Activated T-cell treated with anti-CD3 and anti-CD28 coated beads, Interleukin-2, amount 50 U/mL, for 24 hours (primary cell): ENCODE data around the gene TRIP10.

Source experiments
- DNase-seq: peaks from one replicate; pipeline ENCODE4 v3.0.0-alpha.2; 2020
- H3K27ac Mint-ChIP-seq: 2 replicates; pipeline ENCODE4 v1.8.0; 2020; ENCODE audit warnings: mild to moderate bottlenecking, mixed read lengths
- H3K27me3 Mint-ChIP-seq: 2 replicates; pipeline ENCODE4 v1.8.0; 2020; ENCODE audit warnings: mixed read lengths
- H3K36me3 Mint-ChIP-seq: 2 replicates; pipeline ENCODE4 v1.8.0; 2020; ENCODE audit warnings: low read depth, mixed read lengths
- H3K4me1 Mint-ChIP-seq: 2 replicates; pipeline ENCODE4 v1.8.0; 2020; ENCODE audit warnings: low read depth, mixed read lengths
- H3K4me3 Mint-ChIP-seq: 2 replicates; pipeline ENCODE4 v1.8.0; 2020; ENCODE audit warnings: mild to moderate bottlenecking, moderate library complexity, mixed read lengths
- H3K9me3 Mint-ChIP-seq: 2 replicates; pipeline ENCODE4 v1.8.0; 2020; ENCODE audit warnings: mixed read lengths

TRIP10 gene

DNA sequence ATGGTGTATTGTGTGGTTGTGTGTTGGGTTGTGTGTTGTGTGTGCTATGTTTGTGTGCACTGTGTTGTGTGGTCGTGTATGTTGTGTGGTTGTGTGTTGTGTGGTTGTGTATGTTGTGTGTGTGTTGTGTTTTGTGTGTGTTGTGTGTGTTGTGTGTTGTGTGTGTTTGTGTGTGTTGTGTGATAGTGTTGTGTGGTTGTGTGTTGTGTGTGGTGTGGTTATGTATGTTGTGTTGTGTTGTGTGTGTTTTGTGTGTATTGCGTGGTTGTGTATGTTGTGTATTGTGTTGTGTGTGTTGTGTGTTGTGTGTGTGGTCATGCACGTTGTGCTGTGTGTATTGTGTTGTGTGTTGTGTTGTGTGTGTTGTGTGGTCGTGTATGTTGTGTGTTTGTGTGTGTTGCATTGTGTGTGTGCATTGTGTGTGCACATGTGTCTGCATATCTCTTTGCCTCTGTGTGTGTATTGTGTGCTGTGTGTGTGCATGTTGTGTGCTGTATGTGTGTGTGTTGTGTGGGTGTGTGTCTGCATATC is 22.0 kb upstream of the TRIP10 start:
- no peak overlapping the region for H3K27ac Mint-ChIP-seq
- no peaks in the 10 kb centered on the region for H3K27me3 Mint-ChIP-seq

DNA sequence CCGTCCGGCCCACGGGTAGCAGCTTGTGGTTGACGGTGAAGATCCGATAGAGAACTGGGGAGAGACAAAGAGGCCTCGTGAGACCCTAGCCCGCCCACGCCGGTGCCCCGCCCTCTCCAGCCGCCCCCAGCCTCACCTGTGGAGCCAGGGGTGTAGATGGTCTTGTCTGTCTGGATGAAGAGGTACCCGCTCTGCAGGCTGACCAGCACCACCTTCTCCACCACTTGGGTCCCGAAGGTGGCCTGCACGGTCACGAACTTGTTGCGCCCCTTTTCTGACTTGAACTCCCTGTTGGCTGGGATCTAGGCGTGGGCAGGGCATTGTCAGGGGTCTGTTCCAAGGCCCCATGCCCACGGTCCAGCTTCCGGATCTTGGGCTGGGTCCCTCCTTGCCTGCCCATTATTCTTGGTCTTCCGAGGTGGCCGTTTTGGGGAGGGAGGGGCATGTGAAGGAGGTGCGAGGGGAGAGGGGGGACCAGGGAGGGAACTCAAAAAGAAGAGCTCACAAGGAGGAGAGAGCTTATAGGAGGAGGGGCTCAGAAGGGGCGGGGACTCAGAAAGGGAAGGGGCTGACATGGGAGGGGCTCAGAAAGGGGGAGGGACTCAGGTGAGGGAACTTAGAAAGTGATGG is 21.3 kb upstream of the TRIP10 start:
- H3K36me3 Mint-ChIP-seq, result no peaks in the 10 kb centered on the region
- H3K4me3 Mint-ChIP-seq, result no peak overlapping the region
- no peak overlapping the region for H3K27ac Mint-ChIP-seq
- no peak for DNase-seq
- H3K4me1 Mint-ChIP-seq, result peaks cover 21% of the 10 kb centered on the region
- H3K27me3 Mint-ChIP-seq, result no peaks in the 10 kb centered on the region
- H3K9me3 Mint-ChIP-seq, result no peaks in the 10 kb centered on the region

More for the DNA sequence above, 22.0 kb upstream of the TRIP10 start:
- DNase-seq, result no peak
- Mint-ChIP-seq H3K36me3 (no peaks in the 10 kb centered on the region), H3K9me3 (no peaks in the 10 kb centered on the region), H3K4me1 (peaks cover 18% of the 10 kb centered on the region), H3K4me3 (no peak overlapping the region)

DNA sequence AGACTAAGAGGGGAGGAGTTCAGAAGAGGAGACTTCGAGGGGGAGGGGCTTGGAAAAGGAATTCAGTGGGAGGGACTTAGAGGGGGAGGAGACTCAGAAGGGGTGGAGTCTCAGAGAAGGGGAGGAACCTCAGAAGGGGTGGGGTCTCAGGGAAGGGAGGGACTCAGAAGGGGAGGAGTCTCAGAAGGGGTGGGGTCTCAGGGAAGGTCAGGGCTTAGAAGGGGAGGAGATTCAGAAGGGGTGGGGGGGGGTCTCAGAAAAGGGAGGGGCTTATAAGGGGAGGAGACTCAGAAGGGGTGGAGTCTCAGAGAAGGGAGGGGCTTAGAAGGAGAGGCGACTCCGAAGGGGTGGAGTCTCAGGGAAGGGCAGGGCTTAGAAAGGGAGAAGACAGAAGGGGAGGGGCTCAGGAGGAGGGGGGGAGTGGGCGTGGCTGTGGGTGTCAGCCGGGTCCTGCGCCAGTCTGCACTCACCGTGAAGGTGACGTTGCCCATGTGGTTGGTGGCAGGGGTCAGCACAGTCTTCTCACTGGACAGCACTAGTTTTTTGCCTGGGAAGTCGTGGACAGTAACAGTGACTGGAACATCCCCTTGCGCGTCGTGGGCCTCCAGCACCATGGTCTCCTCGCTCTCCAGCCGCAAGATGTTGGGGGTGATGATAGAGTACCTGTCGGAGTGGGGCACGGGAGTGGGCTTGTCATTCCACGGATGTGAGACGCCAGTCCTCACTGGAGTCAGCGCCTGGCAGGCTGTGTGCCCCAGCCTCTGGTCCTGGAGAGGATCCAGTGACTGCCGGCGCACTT is 20.5 kb upstream of the TRIP10 start:
- Mint-ChIP-seq H3K4me3 (no peak overlapping the region), H3K9me3 (no peaks in the 10 kb centered on the region), H3K36me3 (no peaks in the 10 kb centered on the region), H3K27ac (no peak overlapping the region), H3K27me3 (no peaks in the 10 kb centered on the region), H3K4me1 (peaks cover 23% of the 10 kb centered on the region)
- no peak for DNase-seq

DNA sequence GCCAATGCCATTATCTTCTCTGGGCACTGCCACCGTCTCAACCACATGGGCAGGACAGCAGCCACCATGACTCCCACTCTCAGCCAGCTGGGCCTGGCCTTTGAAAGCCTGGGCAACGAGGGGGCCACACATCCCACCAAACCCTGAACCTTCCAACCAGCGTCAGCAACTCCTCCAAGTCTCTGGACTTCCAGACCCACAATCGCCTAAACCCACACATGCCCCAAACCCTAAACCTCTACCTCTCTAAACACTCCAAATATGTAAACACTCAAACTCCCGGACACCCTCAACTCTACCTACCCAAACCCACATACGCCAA is 20.0 kb upstream of the TRIP10 start:
- Mint-ChIP-seq H3K4me3 (no peak overlapping the region), H3K9me3 (no peaks in the 10 kb centered on the region), H3K4me1 (peaks cover 23% of the 10 kb centered on the region), H3K36me3 (no peaks in the 10 kb centered on the region), H3K27me3 (no peaks in the 10 kb centered on the region), H3K27ac (no peak overlapping the region)
- DNase-seq, result no peak

DNA sequence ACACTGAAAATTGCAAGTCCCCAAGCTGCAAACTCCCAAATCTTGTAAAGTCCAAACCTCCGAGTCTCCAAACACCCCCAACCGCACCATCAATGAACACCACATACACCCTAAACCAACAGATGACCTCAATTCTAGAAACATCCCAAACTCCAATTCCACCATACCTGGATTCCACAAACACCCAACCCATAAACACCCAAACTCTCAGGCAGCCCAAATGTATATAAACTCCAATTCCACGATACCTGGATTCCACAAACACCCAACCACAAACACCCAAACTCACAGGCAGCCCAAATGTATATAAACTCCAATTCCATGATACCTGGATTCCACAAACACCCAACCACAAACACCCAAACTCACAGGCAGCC is 19.5 kb upstream of the TRIP10 start:
- DNase-seq, result no peak
- no peaks in the 10 kb centered on the region for H3K27me3 Mint-ChIP-seq
- H3K9me3 Mint-ChIP-seq, result no peaks in the 10 kb centered on the region
- no peak overlapping the region for H3K27ac Mint-ChIP-seq
- no peak overlapping the region for H3K4me3 Mint-ChIP-seq
- H3K4me1 Mint-ChIP-seq, result peaks cover 23% of the 10 kb centered on the region
- no peaks in the 10 kb centered on the region for H3K36me3 Mint-ChIP-seq

DNA sequence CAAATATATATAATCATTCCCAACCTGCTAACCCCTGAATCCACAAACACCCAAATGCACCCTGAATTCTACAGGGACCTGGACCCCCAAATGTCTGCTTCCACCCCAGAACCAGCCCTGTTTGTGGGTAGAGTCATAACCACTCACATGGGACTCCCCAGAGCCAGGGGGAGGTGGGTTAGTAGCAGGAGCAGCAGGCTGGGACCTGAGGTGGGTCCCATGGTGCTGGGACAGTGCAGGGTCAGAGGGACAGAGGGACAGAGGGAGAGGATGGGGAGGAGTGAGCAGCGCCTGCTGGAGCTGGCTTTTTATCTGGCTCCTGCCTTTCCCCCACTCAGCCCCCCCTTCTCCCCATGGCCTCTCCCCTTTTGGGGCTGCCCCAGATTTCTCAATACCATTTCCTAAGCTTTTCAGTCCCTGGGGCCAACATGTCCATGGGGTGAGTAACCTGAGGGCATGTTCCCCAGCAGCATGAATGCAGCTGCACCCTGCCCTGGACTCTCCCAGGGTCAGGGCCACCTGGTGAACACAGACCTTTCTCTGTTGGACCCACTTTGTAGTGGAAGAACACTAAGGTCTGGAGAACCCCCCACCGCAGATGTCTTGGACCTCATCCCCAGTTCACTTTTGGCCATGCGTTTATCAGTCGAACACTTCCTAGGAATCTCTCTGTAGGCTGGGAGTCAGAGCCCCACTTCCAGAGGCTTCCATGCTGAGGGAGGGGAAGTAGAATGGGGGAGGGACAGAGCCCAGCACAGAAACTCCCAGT is 18.9 kb upstream of the TRIP10 start, which contains the start of gene C3:
TSS of gene C3 (minus strand) at position 282 of the 769 bp plus-strand sequence. CDS start at position 221, 61 bp downstream.
- H3K9me3 Mint-ChIP-seq, result no peaks in the 10 kb centered on the region
- no peaks in the 10 kb centered on the region for H3K36me3 Mint-ChIP-seq
- no peak for DNase-seq
- H3K27ac Mint-ChIP-seq, result no peak within 1 kb of the TSS
- peaks cover 26% of the 10 kb centered on the region for H3K4me1 Mint-ChIP-seq
- no peaks in the 10 kb centered on the region for H3K27me3 Mint-ChIP-seq
- no peak within 1 kb of the TSS for H3K4me3 Mint-ChIP-seq

DNA sequence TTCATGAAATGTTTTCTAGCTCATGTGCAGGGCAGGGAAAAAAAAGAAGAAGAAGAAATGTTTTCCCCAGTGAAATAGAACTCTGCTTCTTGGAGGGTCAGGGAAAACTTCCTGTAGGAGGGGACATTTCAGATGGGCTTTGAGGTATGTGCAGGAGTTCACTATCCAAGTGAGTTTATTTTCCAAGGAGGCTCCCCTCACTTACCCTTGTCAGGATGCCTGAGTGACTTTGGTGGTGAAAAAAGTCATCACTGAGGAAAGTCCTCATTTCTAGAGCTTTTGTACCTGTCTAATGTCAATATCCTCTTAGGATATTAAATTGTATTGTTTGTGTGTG is 18.4 kb upstream of the TRIP10 start:
- no peak overlapping the region for H3K4me3 Mint-ChIP-seq
- no peaks in the 10 kb centered on the region for H3K27me3 Mint-ChIP-seq
- no peaks in the 10 kb centered on the region for H3K36me3 Mint-ChIP-seq
- DNase-seq, result no peak
- no peaks in the 10 kb centered on the region for H3K9me3 Mint-ChIP-seq
- H3K4me1 Mint-ChIP-seq, result peaks cover 26% of the 10 kb centered on the region
- no peak overlapping the region for H3K27ac Mint-ChIP-seq

DNA sequence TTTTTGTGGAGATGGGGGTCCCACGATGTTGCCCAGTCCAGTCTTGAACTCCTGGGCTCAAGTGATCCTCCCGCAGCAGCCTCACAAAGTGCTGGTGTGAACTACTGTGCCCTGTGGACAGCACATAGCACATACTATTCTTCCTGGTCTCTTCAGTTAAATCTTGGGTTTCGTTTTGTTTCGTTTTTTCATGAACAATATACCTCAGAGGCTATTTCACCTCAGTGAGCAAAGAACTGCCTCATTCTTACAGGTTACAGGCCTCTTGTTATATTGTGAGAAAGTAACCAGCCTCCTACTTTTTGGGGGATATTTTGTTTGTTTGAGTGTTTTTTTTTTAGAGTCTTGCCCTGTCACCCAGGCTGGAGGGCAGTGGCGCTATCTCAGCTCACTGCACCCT is 17.7 kb upstream of the TRIP10 start:
- DNase-seq, result no peak
- H3K9me3 Mint-ChIP-seq, result no peaks in the 10 kb centered on the region

DNA sequence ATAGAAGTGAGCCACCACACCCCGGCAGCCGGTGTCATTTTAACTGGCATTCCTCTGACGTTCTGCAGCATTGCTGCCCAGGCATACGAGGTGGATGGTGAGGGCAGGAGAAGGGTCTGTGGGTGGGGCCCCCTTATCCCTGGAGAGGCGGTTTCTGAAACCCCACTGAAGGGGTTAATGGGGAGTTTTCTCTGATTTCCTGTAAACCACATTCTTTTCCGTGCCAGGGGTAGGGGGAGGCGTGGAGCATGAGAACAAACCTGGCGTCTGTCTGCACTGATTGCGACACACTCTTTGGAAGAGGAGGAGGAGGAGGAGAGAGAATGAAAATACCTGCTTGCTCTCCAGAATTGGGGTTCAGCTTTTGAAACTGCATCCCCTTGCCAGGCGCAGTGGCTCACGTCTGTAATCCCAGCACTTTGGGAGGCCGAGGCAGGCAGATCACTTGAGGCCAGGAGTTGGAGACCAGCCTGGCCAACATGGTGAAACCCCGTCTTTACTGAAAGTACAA is 16.3 kb upstream of the TRIP10 start:
- H3K36me3 Mint-ChIP-seq, result no peaks in the 10 kb centered on the region
- no peak for DNase-seq
- H3K9me3 Mint-ChIP-seq, result no peaks in the 10 kb centered on the region
- H3K4me3 Mint-ChIP-seq, result no peak overlapping the region
- H3K4me1 Mint-ChIP-seq, result peaks cover 21% of the 10 kb centered on the region
- no peak overlapping the region for H3K27ac Mint-ChIP-seq
- no peaks in the 10 kb centered on the region for H3K27me3 Mint-ChIP-seq

More for the DNA sequence above, 17.7 kb upstream of the TRIP10 start:
- Mint-ChIP-seq H3K27me3 (no peaks in the 10 kb centered on the region), H3K36me3 (no peaks in the 10 kb centered on the region), H3K27ac (no peak overlapping the region), H3K4me3 (no peak overlapping the region), H3K4me1 (peaks cover 26% of the 10 kb centered on the region)

DNA sequence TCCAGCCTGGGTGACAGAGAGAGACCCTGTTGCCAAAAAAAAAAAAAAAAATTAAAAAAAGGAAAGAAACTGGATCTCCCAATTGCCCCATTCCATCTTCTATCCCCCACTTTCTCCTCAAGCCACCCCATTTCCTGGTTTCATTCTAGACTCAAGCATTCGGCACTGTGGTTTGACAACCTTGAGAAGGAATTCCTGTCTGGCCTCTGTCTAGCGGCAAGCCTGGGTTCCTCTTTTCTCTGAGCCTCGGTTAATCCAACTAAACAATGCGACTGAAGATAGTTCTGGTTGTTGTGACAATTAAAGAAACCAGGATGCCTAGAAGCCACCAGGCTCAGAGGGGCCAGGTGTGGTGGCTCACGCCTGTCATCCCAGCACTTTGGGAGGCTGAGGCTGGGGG is 15.7 kb upstream of the TRIP10 start:
- Mint-ChIP-seq H3K27me3 (no peaks in the 10 kb centered on the region), H3K27ac (no peak overlapping the region), H3K36me3 (no peaks in the 10 kb centered on the region), H3K9me3 (no peaks in the 10 kb centered on the region), H3K4me3 (no peak overlapping the region), H3K4me1 (peaks cover 21% of the 10 kb centered on the region)
- DNase-seq, result no peak

DNA sequence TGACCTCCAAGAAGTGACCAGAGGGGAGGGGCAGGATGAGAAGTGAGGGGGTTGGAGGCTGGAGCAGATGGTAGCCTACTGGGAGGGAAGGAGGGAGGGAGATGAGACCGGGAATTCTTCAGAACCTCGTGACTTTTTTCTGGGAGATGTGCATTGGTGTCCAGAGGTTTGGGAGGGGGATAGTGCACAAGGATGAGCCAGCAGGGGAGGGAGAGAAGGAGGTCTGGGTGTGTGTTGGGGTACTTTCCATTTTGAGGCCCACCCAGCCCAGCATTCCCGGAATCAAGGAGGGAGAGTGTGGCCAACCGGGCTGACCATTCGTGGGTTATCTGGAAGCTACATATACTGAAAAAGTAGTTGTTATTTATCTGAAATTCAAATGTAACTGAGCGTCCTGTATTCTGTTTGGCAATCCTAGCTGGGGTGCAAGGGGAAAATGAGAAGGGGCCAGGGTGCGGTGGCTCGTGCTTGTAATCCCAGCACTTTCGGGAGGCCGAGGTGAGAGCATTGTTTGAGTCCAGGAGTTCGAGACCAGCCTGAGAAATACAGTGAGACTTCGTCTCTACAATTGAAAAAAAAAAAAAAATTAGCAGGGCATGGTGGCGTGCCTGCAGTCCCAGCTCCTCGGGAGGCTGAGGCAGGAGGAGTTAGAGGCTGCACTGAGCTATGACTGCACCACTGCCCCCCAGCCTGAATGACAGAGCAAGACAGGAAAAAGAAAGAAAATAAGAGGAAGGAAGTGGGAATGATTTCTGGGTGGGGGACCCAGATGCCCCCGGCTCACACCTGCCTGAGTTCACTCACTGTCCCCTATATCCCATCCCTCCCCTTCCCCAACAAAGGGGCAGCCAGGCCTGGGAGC is 14.6 kb upstream of the TRIP10 start:
- Mint-ChIP-seq H3K27me3 (no peaks in the 10 kb centered on the region), H3K4me3 (no peak overlapping the region), H3K9me3 (no peaks in the 10 kb centered on the region), H3K4me1 (peaks cover 20% of the 10 kb centered on the region), H3K36me3 (peaks cover 4% of the 10 kb centered on the region), H3K27ac (peak overlapping the region; percentile 29)
- DNase-seq, result no peak

DNA sequence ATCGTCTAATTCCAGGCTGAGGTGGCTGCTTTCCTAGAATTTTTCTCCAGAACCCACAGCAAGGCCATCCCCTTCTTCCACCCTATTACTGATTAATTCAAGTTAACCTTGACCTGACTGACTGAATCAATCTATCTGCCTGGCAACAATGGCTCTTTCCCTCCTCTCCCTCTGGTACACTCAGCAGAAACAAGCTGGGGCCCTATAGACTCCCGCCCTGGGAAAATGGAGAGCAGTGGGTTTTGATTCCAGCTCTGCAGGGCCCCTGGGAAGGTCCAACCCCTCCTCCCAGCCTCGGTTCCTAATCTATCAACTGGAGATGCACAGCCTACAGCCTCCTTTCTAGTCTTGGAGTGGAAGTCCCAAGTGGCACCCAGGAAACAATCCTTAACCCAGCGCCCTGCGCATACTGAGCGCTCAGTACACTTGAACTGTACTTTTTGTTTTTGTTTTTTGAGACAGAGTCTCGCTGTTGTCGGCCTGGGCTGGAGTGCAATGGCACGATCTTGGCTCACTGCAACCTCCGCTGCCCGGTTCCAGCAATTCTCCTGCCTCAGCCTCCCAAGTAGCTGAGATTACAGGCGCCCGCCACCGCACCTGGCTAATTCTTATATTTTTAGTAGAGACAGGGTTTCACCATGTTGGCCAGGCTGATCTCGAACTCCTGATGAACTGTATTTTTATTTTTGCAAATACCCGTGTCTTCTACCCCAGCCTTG is 13.8 kb upstream of the TRIP10 start:
- Mint-ChIP-seq H3K27me3 (no peaks in the 10 kb centered on the region), H3K4me1 (peaks cover 15% of the 10 kb centered on the region), H3K9me3 (no peaks in the 10 kb centered on the region), H3K4me3 (no peak overlapping the region), H3K27ac (no peak overlapping the region), H3K36me3 (peaks cover 9% of the 10 kb centered on the region)
- no peak for DNase-seq

DNA sequence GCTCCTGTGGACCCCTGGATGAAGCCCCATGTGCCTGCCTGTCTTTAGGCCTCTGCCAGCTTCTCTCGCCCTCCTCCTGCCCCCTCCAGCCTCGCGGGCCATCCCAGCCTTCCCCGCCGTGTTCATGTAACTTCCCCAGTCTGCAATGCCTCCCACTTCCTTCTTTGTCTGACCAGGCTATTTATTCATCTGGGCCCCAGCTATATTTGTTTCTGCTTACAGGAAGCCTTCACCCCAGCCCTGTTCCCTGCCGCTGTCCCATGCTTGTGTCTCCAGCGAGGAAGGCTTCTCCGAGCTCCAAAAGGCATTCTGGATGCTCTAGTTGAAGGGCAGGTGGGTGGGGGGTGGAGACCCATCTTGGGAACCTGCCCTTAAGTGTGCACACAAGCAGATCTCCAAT is 11.1 kb upstream of the TRIP10 start:
- H3K4me3 Mint-ChIP-seq, result no peak overlapping the region
- H3K27me3 Mint-ChIP-seq, result no peaks in the 10 kb centered on the region
- no peak overlapping the region for H3K27ac Mint-ChIP-seq
- H3K36me3 Mint-ChIP-seq, result peaks cover 25% of the 10 kb centered on the region
- no peaks in the 10 kb centered on the region for H3K9me3 Mint-ChIP-seq
- DNase-seq, result no peak
- H3K4me1 Mint-ChIP-seq, result peaks cover 5% of the 10 kb centered on the region
